Body of pancreas (tissue), 4 donors: Measurements from ENCODE around the gene EPGN. TPM values are rescaled to one million over a fixed set of nuclear protein-coding genes. Genes with fewer than 3 reads are reported as not detected.

Experiments used
- ATAC-seq: fragments of 150-250 bp; one replicate; pipeline ENCODE4 v1.9.1; 2016
- DNase-seq, 4 donors: peaks; one replicate each; pipeline ENCODE4 v3.0.0-alpha.2; 2019
- H3K27ac ChIP-seq, 4 donors: fragments of 200-600 bp; sonication (generic); 1 replicate in 3 of 4; 2 replicates in 1 of 4; pipeline versions ENCODE4 v1.5.1 to v1.6.1; 2016 to 2019; ENCODE audit warnings: mild to moderate bottlenecking in 1 of 4, mixed read lengths in 1 of 4, moderate library complexity in 1 of 4
- H3K27me3 ChIP-seq, 2 donors: fragments of 200-600 bp; sonication (generic); one replicate each; pipeline ENCODE4 v1.6.0; 2016; ENCODE audit warnings: mild to moderate bottlenecking in 1 of 2
- H3K36me3 ChIP-seq, 2 donors: fragments of 200-600 bp; sonication (generic); replicated peaks in 1 of 2; 2 replicates each; pipeline ENCODE4 v1.5.1; 2016; ENCODE audit warnings: low read depth in 2 of 2; ENCODE audit not compliant: insufficient read depth in 1 of 2
- H3K4me1 ChIP-seq: fragments of 200-600 bp; sonication (generic); one replicate; pipeline ENCODE4 v1.6.0; 2016
- H3K4me3 ChIP-seq, 2 donors: fragments of 200-600 bp; sonication (generic); 1 replicate in 1 of 2; 2 replicates in 1 of 2; pipeline ENCODE4 v1.5.1; 2016 to 2019
- H3K9me3 ChIP-seq, 3 donors: fragments of 200-600 bp; sonication (generic); 1 replicate in 2 of 3; 2 replicates in 1 of 3; pipeline ENCODE4 v1.5.1; 2016
- CTCF ChIP-seq, 7 experiments: fragments of 450-650 bp in 4 of 7; fragments of 200-600 bp in 3 of 7; sonication (generic) in 3 of 7; IDR thresholded peaks; one replicate each; pipeline ENCODE4 v1.5.1; 2016 to 2019; ENCODE audit warnings: antibody characterized with exemption in 7 of 7
- POLR2A ChIP-seq, 3 donors: fragments of 450-650 bp; IDR thresholded peaks; one replicate each; pipeline ENCODE4 v1.6.1; 2016; ENCODE audit warnings: antibody characterized with exemption in 3 of 3, mild to moderate bottlenecking in 2 of 3
- WGBS, 2 donors: methylation state at CpG; one replicate each; pipeline ENCODE4 v1.1.5; 2017; 5-methylcytosine and 5-hydroxymethylcytosine counted together
- intact Hi-C: fragments of 100-400 bp; cut with DNase I; formaldehyde crosslinking; loops from one replicate; pipeline ENCODE4 v1.15.1; 2023
- total RNA-seq, 2 donors: library from RNA; depleted of rRNA; stranded (reverse); fragments of >200 nt; gene quantifications; one replicate each; pipeline ENCODE4 v1.1.0, GENCODE V29; 2016

EPGN gene
- total RNA-seq, 2 donors from 2014 or later = not detected

GRCh38 chr4:74314329-74314728 lies 6.1 kb downstream of the EPGN start:
- no peak for TF ChIP-seq POLR2A (IDR thresholded peaks at IDR 0.05)
- TF ChIP-seq CTCF (IDR thresholded peaks at IDR 0.05) = no peak
- ATAC-seq = no peak
- Histone ChIP-seq H3K27ac (no peak overlapping the region), H3K4me1 (no peaks in the 10 kb centered on the region), H3K36me3 (no peaks in the 10 kb centered on the region), H3K27me3 (no peaks in the 10 kb centered on the region), H3K9me3 (no peaks in the 10 kb centered on the region), H3K4me3 (no peak overlapping the region)
- intact Hi-C loops = loop anchor here (5.0 kb wide), 1 partner anchor 127 kb away; no protein-coding TSS in a partner anchor
- WGBS, 2 donors = 83 to 86% methylated on average over 2 of the region's 2 CpGs
- DNase-seq = no peak

- TF ChIP-seq POLR2A (IDR thresholded peaks at IDR 0.05) (no peak), CTCF (IDR thresholded peaks at IDR 0.05) (no peak)
- Histone ChIP-seq H3K4me1 (no peaks in the 10 kb centered on the region), H3K36me3 (no peaks in the 10 kb centered on the region), H3K9me3 (no peaks in the 10 kb centered on the region), H3K27me3 (no peaks in the 10 kb centered on the region), H3K4me3 (no peak overlapping the region), H3K27ac (no peak overlapping the region)
- ATAC-seq (no peak), DNase-seq (no peak)
- WGBS, 2 donors = 60 to 71% methylated on average over 2 of the region's 2 CpGs
- intact Hi-C loops = loop anchor here (5.0 kb wide), 1 partner anchor 128 kb away; no protein-coding TSS in a partner anchor
These were observed 6.7 kb downstream of the EPGN start for GRCh38 chr4:74314944-74315343.

- Histone ChIP-seq H3K27me3 (no peaks in the 10 kb centered on the region), H3K4me1 (no peaks in the 10 kb centered on the region), H3K9me3 (no peaks in the 10 kb centered on the region), H3K4me3 (no peak overlapping the region), H3K36me3 (no peaks in the 10 kb centered on the region), H3K27ac (no peak overlapping the region)
- no peak for DNase-seq
- ATAC-seq = no peak
- TF ChIP-seq POLR2A (IDR thresholded peaks at IDR 0.05) = no peak
- no peak for TF ChIP-seq CTCF (IDR thresholded peaks at IDR 0.05)
- WGBS, 2 donors = 70% methylated on average over 5 of the region's 5 CpGs
- intact Hi-C loops = no loop called here
These were observed 7.1 kb downstream of the EPGN start for GRCh38 chr4:74315376-74315775.

- no peak for ATAC-seq
- intact Hi-C loops = no loop called here
- no peak for DNase-seq
- Histone ChIP-seq H3K27me3 (no peaks in the 10 kb centered on the region), H3K4me3 (no peak overlapping the region), H3K9me3 (no peaks in the 10 kb centered on the region), H3K36me3 (no peaks in the 10 kb centered on the region), H3K4me1 (no peaks in the 10 kb centered on the region), H3K27ac (no peak overlapping the region)
- WGBS, 2 donors = 54% methylated on average over 2 of the region's 2 CpGs
- TF ChIP-seq CTCF (IDR thresholded peaks at IDR 0.05) = no peak
- no peak for TF ChIP-seq POLR2A (IDR thresholded peaks at IDR 0.05)
These were observed 8.1 kb downstream of the EPGN start for GRCh38 chr4:74316397-74316796.

- H3K27me3 ChIP-seq = no peaks in the 10 kb centered on the region
- no peaks in the 10 kb centered on the region for H3K9me3 ChIP-seq
- intact Hi-C loops = no loop called here
- ATAC-seq = no peak
- no peak overlapping the region for H3K4me3 ChIP-seq
- no peak for DNase-seq
- no peak overlapping the region for H3K27ac ChIP-seq
- no peak for TF ChIP-seq CTCF (IDR thresholded peaks at IDR 0.05)
- no peak for TF ChIP-seq POLR2A (IDR thresholded peaks at IDR 0.05)
- 45 to 51% methylated on average over 3 of the region's 3 CpGs for WGBS, 2 donors
- H3K36me3 ChIP-seq = no peaks in the 10 kb centered on the region
- no peaks in the 10 kb centered on the region for H3K4me1 ChIP-seq
These were observed 9.5 kb downstream of the EPGN start for GRCh38 chr4:74317616-74318246.
